Uterus (tissue), 4 donors: ENCODE data around the gene SFXN3. TPM values are rescaled to one million over a fixed set of nuclear protein-coding genes. Genes with fewer than 3 reads are reported as not detected.
A peak's percentile ranks its signal among the peaks of the same experiment; 100 is the strongest.

Experiments used
- DNase-seq, 2 donors: peaks; one replicate each; pipeline ENCODE4 v3.0.0-alpha.2; 2019 to 2020
- H3K27ac ChIP-seq, 2 donors: fragments of 200-600 bp; sonication (generic); 1 replicate in 1 of 2; 2 replicates in 1 of 2; pipeline ENCODE4 v1.5.1; 2016 to 2018
- H3K27me3 ChIP-seq, 2 donors: fragments of 200-600 bp; sonication (generic); one replicate each; pipeline ENCODE4 v1.5.1; 2018 to 2019; ENCODE audit warnings: control low read depth in 1 of 2
- H3K36me3 ChIP-seq, 2 donors: fragments of 200-600 bp; sonication (generic); one replicate each; pipeline ENCODE4 v1.5.1; 2019; ENCODE audit warnings: control low read depth in 1 of 2
- H3K4me1 ChIP-seq, 2 donors: fragments of 200-600 bp; sonication (generic); one replicate each; pipeline ENCODE4 v1.5.1; 2018 to 2019; ENCODE audit warnings: control low read depth in 1 of 2
- H3K4me3 ChIP-seq, 2 donors: fragments of 200-600 bp; sonication (generic); 1 replicate in 1 of 2; 2 replicates in 1 of 2; pipeline ENCODE4 v1.5.1; 2018 to 2019; ENCODE audit warnings: mild to moderate bottlenecking in 1 of 2
- H3K9me3 ChIP-seq, 2 donors: fragments of 200-600 bp; sonication (generic); one replicate each; pipeline ENCODE4 v1.5.1; 2019; ENCODE audit warnings: control low read depth in 1 of 2
- POLR2A ChIP-seq, 2 donors: fragments of 450-650 bp; IDR thresholded peaks; one replicate each; pipeline ENCODE4 v1.6.1; 2016; ENCODE audit warnings: antibody characterized with exemption in 2 of 2, mild to moderate bottlenecking in 1 of 2, moderate library complexity in 1 of 2
- intact Hi-C: fragments of 100-400 bp; cut with DNase I; formaldehyde crosslinking; loops from one replicate; pipeline ENCODE4 v1.15.1; 2023; ENCODE audit warnings: low total_unique reads
- total RNA-seq, 4 donors: library from RNA; depleted of rRNA in 3 of 4; stranded (reverse); fragments of >200 nt in 3 of 4; gene quantifications; one replicate each; pipeline versions ENCODE4 v1.1.0 to v1.2.4, GENCODE V29; 2014 to 2023
- TF ChIP-seq, protein P1 (sequence below), 4 experiments: fragments of 200-600 bp in 2 of 4; fragments of 450-650 bp in 2 of 4; sonication (generic) in 2 of 4; IDR thresholded peaks; one replicate each; pipeline ENCODE4 v1.5.1; 2016 to 2019; ENCODE audit warnings: antibody characterized with exemption in 4 of 4, mild to moderate bottlenecking in 2 of 4, moderate library complexity in 1 of 4
- donor health status: DM: yes; HTN: yes; CAD: no.

The SFXN3 gene
- total RNA-seq, 4 donors from 2014 or later: 34.6 to 161 (median 58.1) TPM

DNA sequence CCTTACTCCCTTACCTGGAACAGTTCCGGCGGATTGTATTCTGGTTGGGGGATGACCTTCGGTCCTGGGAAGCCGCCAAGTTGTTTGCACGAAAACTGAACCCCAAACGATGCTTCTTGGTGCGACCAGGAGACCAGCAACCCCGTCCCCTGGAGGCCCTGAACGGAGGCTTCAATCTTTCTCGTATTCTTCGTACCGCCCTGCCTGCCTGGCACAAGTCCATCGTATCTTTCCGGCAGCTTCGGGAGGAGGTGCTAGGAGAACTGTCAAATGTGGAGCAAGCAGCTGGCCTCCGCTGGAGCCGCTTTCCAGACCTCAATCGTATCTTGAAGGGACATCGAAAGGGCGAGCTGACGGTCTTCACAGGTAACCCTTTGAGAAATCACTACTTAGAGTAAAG, 41.9 kb upstream of the SFXN3 start:
- Histone ChIP-seq H3K36me3 (no peaks in the 10 kb centered on the region), H3K27me3 (no peaks in the 10 kb centered on the region), H3K4me1 (peaks cover 6 to 20% of the 10 kb centered on the region in 2 donors), H3K9me3 (no peaks in the 10 kb centered on the region), H3K4me3 (no peak overlapping the region), H3K27ac (no peak overlapping the region)
- intact Hi-C loops: no loop called here
- TF ChIP-seq POLR2A (IDR thresholded peaks at IDR 0.05): no peak
- TF ChIP-seq, protein P1, sequence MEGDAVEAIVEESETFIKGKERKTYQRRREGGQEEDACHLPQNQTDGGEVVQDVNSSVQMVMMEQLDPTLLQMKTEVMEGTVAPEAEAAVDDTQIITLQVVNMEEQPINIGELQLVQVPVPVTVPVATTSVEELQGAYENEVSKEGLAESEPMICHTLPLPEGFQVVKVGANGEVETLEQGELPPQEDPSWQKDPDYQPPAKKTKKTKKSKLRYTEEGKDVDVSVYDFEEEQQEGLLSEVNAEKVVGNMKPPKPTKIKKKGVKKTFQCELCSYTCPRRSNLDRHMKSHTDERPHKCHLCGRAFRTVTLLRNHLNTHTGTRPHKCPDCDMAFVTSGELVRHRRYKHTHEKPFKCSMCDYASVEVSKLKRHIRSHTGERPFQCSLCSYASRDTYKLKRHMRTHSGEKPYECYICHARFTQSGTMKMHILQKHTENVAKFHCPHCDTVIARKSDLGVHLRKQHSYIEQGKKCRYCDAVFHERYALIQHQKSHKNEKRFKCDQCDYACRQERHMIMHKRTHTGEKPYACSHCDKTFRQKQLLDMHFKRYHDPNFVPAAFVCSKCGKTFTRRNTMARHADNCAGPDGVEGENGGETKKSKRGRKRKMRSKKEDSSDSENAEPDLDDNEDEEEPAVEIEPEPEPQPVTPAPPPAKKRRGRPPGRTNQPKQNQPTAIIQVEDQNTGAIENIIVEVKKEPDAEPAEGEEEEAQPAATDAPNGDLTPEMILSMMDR (IDR thresholded peaks at IDR 0.05): no peak
- DNase-seq: no peak

DNA sequence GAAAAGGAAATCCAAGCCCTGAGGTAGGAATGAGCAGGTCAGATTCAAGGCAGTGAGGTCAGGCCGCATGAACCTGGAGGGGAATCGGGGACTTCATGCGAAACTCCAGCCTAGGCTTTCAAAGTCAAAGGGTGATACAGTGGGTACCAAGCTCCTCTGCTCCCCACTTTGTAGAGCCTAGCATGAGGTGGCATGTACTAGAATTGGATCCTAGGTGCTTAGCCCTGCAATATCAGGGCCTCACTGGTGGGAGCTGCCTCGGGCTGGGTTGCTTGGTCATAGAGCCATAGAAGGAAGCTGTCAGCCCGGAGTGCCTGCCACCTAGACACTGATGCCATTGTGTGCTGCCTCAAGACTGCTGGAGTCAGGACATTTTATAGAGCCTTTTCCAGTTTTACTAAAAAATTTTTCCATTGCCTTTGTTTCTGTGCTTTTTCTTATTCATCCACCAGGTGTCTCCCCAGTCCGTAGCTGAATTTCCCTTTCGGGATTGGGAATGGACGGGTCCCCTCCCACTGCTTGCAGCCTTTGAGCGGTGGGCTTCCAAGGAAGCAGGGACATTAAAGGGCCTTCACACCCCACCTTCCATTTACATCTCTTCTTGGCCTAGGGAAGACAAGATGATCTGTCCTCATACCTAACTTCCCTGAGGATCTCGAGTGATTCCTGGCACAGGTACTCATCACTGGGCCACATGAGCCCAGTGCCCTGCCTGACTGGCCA, 36.9 kb upstream of the SFXN3 start:
- Histone ChIP-seq H3K27ac (no peak overlapping the region), H3K9me3 (no peaks in the 10 kb centered on the region), H3K4me3 (no peak overlapping the region), H3K36me3 (no peaks in the 10 kb centered on the region), H3K4me1 (no peaks in the 10 kb centered on the region), H3K27me3 (no peaks in the 10 kb centered on the region)
- intact Hi-C loops: no loop called here
- no peak for DNase-seq
- TF ChIP-seq POLR2A (IDR thresholded peaks at IDR 0.05): no peak
- TF ChIP-seq, protein P1 (IDR thresholded peaks at IDR 0.05): peak; percentile 70 to 80 (median 76)

DNA sequence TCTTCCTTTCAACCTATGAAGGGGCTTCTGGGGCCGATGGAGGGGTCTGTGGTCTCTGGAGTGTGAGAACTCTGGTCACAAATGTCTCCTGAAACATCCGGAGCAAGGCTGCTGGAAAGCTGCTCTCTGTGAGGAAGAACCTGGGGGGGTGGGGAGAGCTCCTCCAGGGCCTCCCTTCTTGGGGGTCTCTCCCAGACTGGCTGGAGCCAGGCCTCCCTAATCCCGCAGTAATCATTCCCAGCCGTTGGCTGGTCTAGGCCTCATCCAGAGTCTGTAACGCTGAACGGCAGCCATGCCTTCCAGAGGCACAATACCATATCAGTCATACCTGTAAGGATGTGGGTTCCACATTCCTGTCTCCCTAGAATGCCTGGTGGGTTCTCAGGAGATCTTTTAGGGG, 35.9 kb upstream of the SFXN3 start:
- Histone ChIP-seq H3K4me3 (no peak overlapping the region), H3K27ac (no peak overlapping the region), H3K4me1 (no peaks in the 10 kb centered on the region), H3K9me3 (no peaks in the 10 kb centered on the region), H3K27me3 (no peaks in the 10 kb centered on the region), H3K36me3 (no peaks in the 10 kb centered on the region)
- no peak for DNase-seq
- no peak for TF ChIP-seq POLR2A (IDR thresholded peaks at IDR 0.05)
- TF ChIP-seq, protein P1 (IDR thresholded peaks at IDR 0.05): no peak
- intact Hi-C loops: no loop called here

DNA sequence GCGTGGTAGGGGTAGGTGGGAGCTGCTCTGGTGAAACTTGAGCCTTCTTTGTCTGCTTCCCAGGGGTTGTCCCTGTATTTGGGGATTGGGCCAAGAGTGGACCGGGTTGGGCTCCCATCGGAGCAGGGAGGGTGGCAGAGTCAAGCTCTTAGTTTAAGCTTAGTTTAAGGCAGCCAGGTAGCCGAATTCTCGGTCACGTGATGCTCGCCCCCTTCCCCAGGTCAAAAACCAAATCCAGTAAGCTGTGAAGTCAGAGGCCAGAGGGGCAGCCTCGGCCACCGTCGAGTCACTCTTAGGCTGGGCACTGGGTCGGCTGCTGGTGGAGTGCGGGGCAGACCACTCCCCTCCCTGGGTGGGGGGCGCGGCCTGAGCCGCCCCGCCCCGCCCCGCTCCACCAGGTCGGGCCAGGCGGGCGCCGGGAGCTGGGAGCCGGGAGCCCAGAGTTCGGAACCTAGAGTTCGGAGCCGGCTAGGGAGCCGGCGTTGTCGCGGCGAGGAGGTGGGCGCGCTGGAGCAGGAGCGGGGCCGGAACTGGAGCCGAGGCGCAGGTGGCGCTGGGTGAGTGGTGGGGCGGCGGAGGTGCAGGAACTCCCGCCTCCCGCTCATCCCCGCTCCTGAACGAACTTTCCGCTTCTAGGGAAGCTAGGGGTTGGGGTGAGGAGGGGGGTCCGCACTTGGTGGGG, 34.2 kb upstream of the SFXN3 start:
- Histone ChIP-seq H3K9me3 (no peaks in the 10 kb centered on the region), H3K27me3 (no peaks in the 10 kb centered on the region), H3K4me1 (peaks cover 0 to 2% of the 10 kb centered on the region in 2 donors), H3K36me3 (no peaks in the 10 kb centered on the region), H3K4me3 (peak overlapping the region; percentile 88 to 93), H3K27ac (peak overlapping the region; percentile 100)
- DNase-seq: no peak
- TF ChIP-seq POLR2A (IDR thresholded peaks at IDR 0.05): no peak
- TF ChIP-seq, protein P1 (IDR thresholded peaks at IDR 0.05): peak in 1 of 4 experiments; percentile 9
- intact Hi-C loops: no loop called here
